GM15510 (cell line): Measurements from ENCODE around the gene TRMT112.

Experiments used
- POLR2A ChIP-seq: IDR thresholded peaks from 3 replicates; pipeline ENCODE4 v1.6.1; 2011; ENCODE audit warnings: borderline replicate concordance; ENCODE audit not compliant: insufficient read length; ENCODE audit errors: extremely low read depth

The TRMT112 gene

GRCh38 chr11:64306876-64307622, 10.3 kb downstream of the TRMT112 start:
- no peak for TF ChIP-seq POLR2A

GRCh38 chr11:64306563-64306875, 10.8 kb downstream of the TRMT112 start:
- no peak for TF ChIP-seq POLR2A

- peak; percentile 34 for TF ChIP-seq POLR2A
Observed at GRCh38 chr11:64305691-64306562, 11.4 kb downstream of the TRMT112 start.

- peak; percentile 73 for TF ChIP-seq POLR2A
Observed at GRCh38 chr11:64305075-64305690, 12.2 kb downstream of the TRMT112 start, which contains the start of gene ESRRA. TSS of gene ESRRA (plus strand) at chr11:64305524. CDS start at chr11:64307180, 1,656 bp downstream.

- peak; percentile 71 for TF ChIP-seq POLR2A
Observed at GRCh38 chr11:64304316-64305072, 12.9 kb downstream of the TRMT112 start.

GRCh38 chr11:64304032-64304315, 13.4 kb downstream of the TRMT112 start:
- TF ChIP-seq POLR2A, result no peak

- no peak for TF ChIP-seq POLR2A
Observed at GRCh38 chr11:64303109-64304031, 14.0 kb downstream of the TRMT112 start.

- TF ChIP-seq POLR2A, result no peak
Observed at GRCh38 chr11:64299847-64300648, 17.3 kb downstream of the TRMT112 start, which contains the start of gene CATSPERZ. TSS of gene CATSPERZ (plus strand) at chr11:64300358. CDS start at chr11:64300411, 53 bp downstream.

- TF ChIP-seq POLR2A, result no peak
Observed at GRCh38 chr11:64298966-64299846, 18.2 kb downstream of the TRMT112 start.

- TF ChIP-seq POLR2A, result no peak
Observed at GRCh38 chr11:64297699-64298358, 19.5 kb downstream of the TRMT112 start.
